Ovary (tissue), 9 donors: Measurements from ENCODE around the gene SLIT3. TPM values are rescaled to one million over a fixed set of nuclear protein-coding genes. Genes with fewer than 3 reads are reported as not detected.

ENCODE experiments used
- DNase-seq, 5 donors: peaks; one replicate each; pipeline ENCODE4 v3.0.0-alpha.2; 2019 to 2020
- H3K27ac ChIP-seq, 2 donors: fragments of 200-600 bp; one replicate each; pipeline versions ENCODE4 v1.5.1 to v1.8.0; 2019 to 2022
- H3K27me3 ChIP-seq: fragments of 200-600 bp; one replicate; pipeline ENCODE4 v1.8.0; 2022
- H3K36me3 ChIP-seq: fragments of 200-600 bp; sonication (generic); one replicate; pipeline ENCODE4 v1.5.1; 2019
- H3K4me1 ChIP-seq: one replicate; pipeline ENCODE4 v1.8.1; 2013; ENCODE audit warnings: mild to moderate bottlenecking, moderate library complexity; ENCODE audit not compliant: insufficient read depth
- H3K4me3 ChIP-seq: fragments of 200-600 bp; sonication (generic); one replicate; pipeline ENCODE4 v1.5.1; 2017
- H3K9me3 ChIP-seq, 2 donors: fragments of 200-600 bp in 1 of 2; sonication (generic) in 1 of 2; one replicate each; pipeline versions ENCODE4 v1.5.1 to v1.8.1; 2013 to 2019; ENCODE audit warnings: mild to moderate bottlenecking in 1 of 2, moderate library complexity in 1 of 2
- CTCF ChIP-seq, 3 donors: fragments of 450-650 bp in 2 of 3; fragments of 200-600 bp in 1 of 3; IDR thresholded peaks; one replicate each; pipeline versions ENCODE4 v1.5.1 to v1.8.0; 2016 to 2022; ENCODE audit warnings: antibody characterized with exemption in 3 of 3, mild to moderate bottlenecking in 1 of 3
- EP300 ChIP-seq: sonication (generic); formaldehyde crosslinking; IDR thresholded peaks from one replicate; pipeline ENCODE4 v1.6.1; 2017; ENCODE audit warnings: antibody characterized with exemption
- POLR2A ChIP-seq: fragments of 450-650 bp; IDR thresholded peaks from one replicate; pipeline ENCODE4 v1.6.1; 2017; ENCODE audit warnings: antibody characterized with exemption, mild to moderate bottlenecking, moderate library complexity
- WGBS, 3 donors: extraction: QIAGEN DNeasy Blood & Tissue Kit in 1 of 3; methylation state at CpG; one replicate each; pipeline versions ENCODE4 v1.1.5 to v1.1.7; 2013 to 2017; 5-methylcytosine and 5-hydroxymethylcytosine counted together
- intact Hi-C, 4 donors: fragments of 100-400 bp; cut with DNase I; formaldehyde crosslinking; loops; one replicate each; pipeline versions ENCODE4 v1.11.0 to v1.15.1; 2022 to 2023
- polyA plus RNA-seq, 2 donors: library from polyadenylated mRNA; stranded (reverse); fragments of 200-250 nt in 1 of 2; fragments of 350-450 nt in 1 of 2; fragmentation: Illumina TruSeq in 1 of 2; extraction: RNeasy Lipid Tissue Mini Kit (QIAGEN cat#74804) in 1 of 2; gene quantifications; one replicate each; pipeline ENCODE4 v1.2.3, GENCODE V29; 2013 to 2014
- total RNA-seq, 7 donors: library from RNA; depleted of rRNA in 2 of 7; stranded (reverse); fragments of >200 nt in 2 of 7; fragmentation: NEBNext Ultra II Directional in 3 of 7; extraction: Animal tissue kit (Norgen Biotek cat#: 25700) in 3 of 7; gene quantifications; one replicate each; pipeline versions ENCODE4 v1.1.0 to v1.2.4, GENCODE V29; 2016 to 2023
- donor health status: DM: no; HTN: no; CAD: no; lungs with moderate emphysema.
- donor health status: DM: no; HTN: no; CAD: no.
- donor health status: Bipolar disorder and iron deficiency.
- donor health status: DM: yes; HTN: yes; CAD: no.
- donor health status: DM: no; HTN: no; CAD: no.
- donor health status: DM: yes; HTN: yes; CAD: no.

The SLIT3 gene
- total and polyA plus RNA-seq, 9 donors, result 10.3 to 106 (median 24.4) TPM

GRCh38 chr5:169197343-169197742 lies 103.6 kb downstream of the SLIT3 start:
- Histone ChIP-seq H3K27me3 (no peaks in the 10 kb centered on the region), H3K4me1 (peaks cover 2% of the 10 kb centered on the region), H3K4me3 (no peak overlapping the region), H3K27ac (no peak overlapping the region), H3K36me3 (no peaks in the 10 kb centered on the region), H3K9me3 (peaks cover 0 to 3% of the 10 kb centered on the region in 2 donors)
- intact Hi-C loops, result no loop called here
- TF ChIP-seq EP300 (no peak), POLR2A (no peak), CTCF (IDR thresholded peaks at IDR 0.05) (peak in 1 of 3 donors; percentile 7)
- WGBS, 3 donors, result 52 to 70% (median 64%) methylated on average over 1 of the region's 1 CpG
- DNase-seq, result no peak

GRCh38 chr5:169196059-169196458 lies 104.9 kb downstream of the SLIT3 start:
- Histone ChIP-seq H3K36me3 (no peaks in the 10 kb centered on the region), H3K4me1 (peaks cover 2% of the 10 kb centered on the region), H3K9me3 (no peaks in the 10 kb centered on the region), H3K4me3 (no peak overlapping the region), H3K27ac (no peak overlapping the region), H3K27me3 (no peaks in the 10 kb centered on the region)
- TF ChIP-seq POLR2A (no peak), CTCF (IDR thresholded peaks at IDR 0.05) (no peak), EP300 (no peak)
- intact Hi-C loops, result no loop called here
- no peak for DNase-seq
- WGBS, 3 donors, result 79 to 86% (median 81%) methylated on average over 6 of the region's 6 CpGs

- Histone ChIP-seq H3K36me3 (no peaks in the 10 kb centered on the region), H3K4me1 (peaks cover 2% of the 10 kb centered on the region), H3K4me3 (no peak overlapping the region), H3K27ac (no peak overlapping the region), H3K27me3 (no peaks in the 10 kb centered on the region), H3K9me3 (no peaks in the 10 kb centered on the region)
- intact Hi-C loops, result no loop called here
- 74 to 82% (median 77%) methylated on average over 8 of the region's 8 CpGs for WGBS, 3 donors
- no peak for DNase-seq
- TF ChIP-seq EP300 (no peak), CTCF (IDR thresholded peaks at IDR 0.05) (no peak), POLR2A (no peak)
Observed at GRCh38 chr5:169195601-169196000, 105.3 kb downstream of the SLIT3 start.

- Histone ChIP-seq H3K4me3 (no peak overlapping the region), H3K9me3 (no peaks in the 10 kb centered on the region), H3K27ac (no peak overlapping the region), H3K4me1 (peaks cover 2% of the 10 kb centered on the region), H3K27me3 (no peaks in the 10 kb centered on the region), H3K36me3 (no peaks in the 10 kb centered on the region)
- intact Hi-C loops, result no loop called here
- TF ChIP-seq CTCF (IDR thresholded peaks at IDR 0.05), result no peak
- no peak for TF ChIP-seq POLR2A
- no peak for TF ChIP-seq EP300
- WGBS, 3 donors, result 56 to 67% (median 61%) methylated on average over 3 of the region's 3 CpGs
- no peak for DNase-seq
Observed at GRCh38 chr5:169192536-169192935, 108.4 kb downstream of the SLIT3 start.
